PC-3 (cell line): ENCODE measurements around the gene GDF7. TPM values are rescaled to one million over a fixed set of nuclear protein-coding genes. Genes with fewer than 3 reads are reported as not detected.

Source experiments
- ATAC-seq: fragments of 200-7000 bp; cut with Tn5 transposase; 2 replicates; pipeline ENCODE4 v1.9.1; 2020; ENCODE audit warnings: mild to moderate bottlenecking, moderate library complexity
- BruUV-seq: library from RNA; stranded (reverse); fragments of 400-500 nt; replicated peaks from 2 replicates; lab custom pipeline; 2021; lab: Mats Ljungman, UMichigan
- CTCF ChIA-PET: fragments of 300-600 bp; sonication (Branson Sonifier 250); formaldehyde crosslinking; loops from one replicate; lab custom pipeline; 2022; ENCODE audit warnings: antibody characterized with exemption; lab: Charles Lee
- POLR2A ChIA-PET: fragments of 300-600 bp; sonication (Branson Sonifier 250); formaldehyde crosslinking; loops from one replicate; lab custom pipeline; 2022; ENCODE audit warnings: antibody characterized with exemption; ENCODE audit not compliant: unreplicated experiment; lab: Charles Lee
- DNase-seq: peaks from one replicate; pipeline ENCODE4 v3.0.0-alpha.2; 2015
- H2AFZ ChIP-seq: fragments of 300-600 bp; sonication (generic); 2 replicates; pipeline ENCODE4 v1.6.0; 2016; ENCODE audit warnings: antibody characterized with exemption, low read length
- H3F3A ChIP-seq: fragments of 300-600 bp; sonication (generic); one replicate; pipeline ENCODE4 v1.6.0; 2017; ENCODE audit warnings: antibody characterized with exemption, low read length, control low read depth, mild to moderate bottlenecking; ENCODE audit not compliant: unreplicated experiment
- H3K27ac ChIP-seq: fragments of 300-600 bp; sonication (generic); 2 replicates; pipeline ENCODE4 v1.5.1; 2016; ENCODE audit warnings: mild to moderate bottlenecking, low read length
- H3K27me3 ChIP-seq: fragments of 300-600 bp; sonication (generic); 2 replicates; pipeline ENCODE4 v1.6.1; 2016; ENCODE audit warnings: low read length, mixed read lengths
- H3K36me3 ChIP-seq: fragments of 300-600 bp; sonication (generic); 2 replicates; pipeline ENCODE4 v1.6.1; 2016; ENCODE audit warnings: low read depth, mixed run types, low read length, mixed read lengths
- H3K4me1 ChIP-seq: fragments of 300-600 bp; sonication (generic); 2 replicates; pipeline ENCODE4 v1.5.1; 2016; ENCODE audit warnings: low read length; ENCODE audit not compliant: insufficient read depth
- H3K4me2 ChIP-seq: fragments of 300-600 bp; sonication (generic); 2 replicates; pipeline ENCODE4 v1.6.0; 2016; ENCODE audit warnings: low read length
- H3K4me3 ChIP-seq: fragments of 300-600 bp; sonication (generic); 2 replicates; pipeline ENCODE4 v1.5.1; 2016; ENCODE audit warnings: mild to moderate bottlenecking, low read length, mixed read lengths
- H3K79me2 ChIP-seq: fragments of 300-600 bp; sonication (generic); 2 replicates; pipeline ENCODE4 v1.6.1; 2017; ENCODE audit warnings: low read length, mixed read lengths
- H3K9ac ChIP-seq: fragments of 300-600 bp; sonication (generic); 2 replicates; pipeline ENCODE4 v1.6.0; 2016; ENCODE audit warnings: mild to moderate bottlenecking, low read length
- H3K9me2 ChIP-seq: fragments of 300-600 bp; sonication (generic); replicated peaks from 2 replicates; pipeline ENCODE4 v1.6.1; 2016; ENCODE audit warnings: mixed run types, low read length, mixed read lengths
- H3K9me3 ChIP-seq: fragments of 300-600 bp; sonication (generic); 2 replicates; pipeline ENCODE4 v1.6.1; 2016; ENCODE audit warnings: low read length, mixed read lengths
- H4K20me1 ChIP-seq: fragments of 300-600 bp; sonication (generic); 2 replicates; pipeline ENCODE4 v1.6.1; 2016; ENCODE audit warnings: low read length, mixed read lengths
- CTCF ChIP-seq: fragments of 300-600 bp; sonication (generic); conservative IDR thresholded peaks from 2 replicates; pipeline ENCODE4 v1.5.1; 2017; ENCODE audit warnings: antibody characterized with exemption, low read depth, mild to moderate bottlenecking, low read length
- EZH2 ChIP-seq: fragments of 300-600 bp; sonication (generic); IDR thresholded peaks from one replicate; pipeline ENCODE4 v1.6.1; 2017; ENCODE audit warnings: antibody characterized with exemption, mild to moderate bottlenecking, low read length; ENCODE audit not compliant: unreplicated experiment
- EZH2phosphoT487 ChIP-seq: fragments of 300-600 bp; sonication (generic); IDR thresholded peaks from 2 replicates; pipeline ENCODE4 v1.6.1; 2018; ENCODE audit warnings: mild to moderate bottlenecking, antibody characterized with exemption, low read length, borderline replicate concordance
- intact Hi-C: fragments of 100-400 bp; cut with micrococcal nuclease; formaldehyde crosslinking; loops from 2 replicates; pipeline ENCODE4 v1.9.0; 2023
- total RNA-seq: library from RNA; depleted of rRNA; stranded (reverse); fragments of >200 nt; gene quantifications from 2 replicates; pipeline ENCODE4 v1.2.3, GENCODE V29; 2014

Gene GDF7
- total RNA-seq, 1 experiment from 2014 or later, result 0.04 TPM

- H4K20me1 ChIP-seq, result no peaks in the 10 kb centered on the region
- no TSS peak for BruUV-seq
- H3K9me3 ChIP-seq, result no peaks in the 10 kb centered on the region
- intact Hi-C loops, result no loop called here
- no peak overlapping the region for H3K27ac ChIP-seq
- no peak overlapping the region for H3K9ac ChIP-seq
- H3K36me3 ChIP-seq, result no peaks in the 10 kb centered on the region
- H3K79me2 ChIP-seq, result no peaks in the 10 kb centered on the region
- ATAC-seq (no peak), DNase-seq (no peak)
- H3K4me3 ChIP-seq, result no peak overlapping the region
- ChIA-PET CTCF (no interaction called here), POLR2A (no interaction called here)
- no peaks in the 10 kb centered on the region for H3K9me2 ChIP-seq
- no peak for TF ChIP-seq EZH2phosphoT487
- TF ChIP-seq CTCF, result no peak
- TF ChIP-seq EZH2, result no peak
- H3F3A ChIP-seq, result no peaks in the 10 kb centered on the region
- H3K27me3 ChIP-seq, result no peaks in the 10 kb centered on the region
- H3K4me1 ChIP-seq, result no peaks in the 10 kb centered on the region
- no peak overlapping the region for H2AFZ ChIP-seq
- no peak overlapping the region for H3K4me2 ChIP-seq
Observed at GRCh38 chr2:20623741-20624155, 43.2 kb upstream of the GDF7 start.

- ATAC-seq, result no peak
Observed at GRCh38 chr2:20624156-20624883, 42.6 kb upstream of the GDF7 start.

More at GRCh38 chr2:20624156-20624883, 42.6 kb upstream of the GDF7 start:
- POLR2A ChIA-PET, result no interaction called here
- H3K9me2 ChIP-seq, result no peaks in the 10 kb centered on the region
- H3K9me3 ChIP-seq, result no peaks in the 10 kb centered on the region
- no peak overlapping the region for H3K4me3 ChIP-seq
- no peaks in the 10 kb centered on the region for H3K27me3 ChIP-seq
- no peaks in the 10 kb centered on the region for H3K36me3 ChIP-seq
- no peaks in the 10 kb centered on the region for H3K4me1 ChIP-seq
- H2AFZ ChIP-seq, result no peak overlapping the region
- intact Hi-C loops, result no loop called here
- CTCF ChIA-PET, result no interaction called here
- no TSS peak for BruUV-seq
- DNase-seq, result no peak
- H3K79me2 ChIP-seq, result no peaks in the 10 kb centered on the region
- no peaks in the 10 kb centered on the region for H4K20me1 ChIP-seq
- no peak overlapping the region for H3K9ac ChIP-seq
- TF ChIP-seq EZH2 (no peak), EZH2phosphoT487 (no peak), CTCF (no peak)
- no peaks in the 10 kb centered on the region for H3F3A ChIP-seq
- H3K4me2 ChIP-seq, result no peak overlapping the region
- H3K27ac ChIP-seq, result no peak overlapping the region
